Activated CD4-positive, alpha-beta T cell treated with anti-CD3 and anti-CD28 coated beads, Interleukin-2, Interleukin-4, amounts not matched to agents 100 ng/mL and 50 ng/mL, durations not matched to agents 16 hours and 8 hours (primary cell): ENCODE results near the gene BLOC1S5.
A peak's percentile ranks its signal among the peaks of the same experiment; 100 is the strongest.

ENCODE experiments used
- DNase-seq: peaks from one replicate; pipeline ENCODE4 v3.0.0-alpha.2; 2020; ENCODE audit warnings: low spot score

The BLOC1S5 gene, protein sequence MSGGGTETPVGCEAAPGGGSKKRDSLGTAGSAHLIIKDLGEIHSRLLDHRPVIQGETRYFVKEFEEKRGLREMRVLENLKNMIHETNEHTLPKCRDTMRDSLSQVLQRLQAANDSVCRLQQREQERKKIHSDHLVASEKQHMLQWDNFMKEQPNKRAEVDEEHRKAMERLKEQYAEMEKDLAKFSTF

GRCh38 chr6:8063761-8064637, at the start of gene BLOC1S5:
TSS of gene BLOC1S5 (minus strand) at chr6:8064389. CDS start at chr6:8064376, 13 bp downstream.
- peak; percentile 96 for DNase-seq

GRCh38 chr6:8113131-8113654, 49.0 kb upstream of the BLOC1S5 start:
- DNase-seq, result no peak

GRCh38 chr6:8110725-8111124, 46.5 kb upstream of the BLOC1S5 start:
- DNase-seq, result no peak

- DNase-seq, result no peak
These were observed 46.0 kb upstream of the BLOC1S5 start for GRCh38 chr6:8110117-8110721.

GRCh38 chr6:8108759-8109539, 44.8 kb upstream of the BLOC1S5 start:
- DNase-seq, result no peak

DNA sequence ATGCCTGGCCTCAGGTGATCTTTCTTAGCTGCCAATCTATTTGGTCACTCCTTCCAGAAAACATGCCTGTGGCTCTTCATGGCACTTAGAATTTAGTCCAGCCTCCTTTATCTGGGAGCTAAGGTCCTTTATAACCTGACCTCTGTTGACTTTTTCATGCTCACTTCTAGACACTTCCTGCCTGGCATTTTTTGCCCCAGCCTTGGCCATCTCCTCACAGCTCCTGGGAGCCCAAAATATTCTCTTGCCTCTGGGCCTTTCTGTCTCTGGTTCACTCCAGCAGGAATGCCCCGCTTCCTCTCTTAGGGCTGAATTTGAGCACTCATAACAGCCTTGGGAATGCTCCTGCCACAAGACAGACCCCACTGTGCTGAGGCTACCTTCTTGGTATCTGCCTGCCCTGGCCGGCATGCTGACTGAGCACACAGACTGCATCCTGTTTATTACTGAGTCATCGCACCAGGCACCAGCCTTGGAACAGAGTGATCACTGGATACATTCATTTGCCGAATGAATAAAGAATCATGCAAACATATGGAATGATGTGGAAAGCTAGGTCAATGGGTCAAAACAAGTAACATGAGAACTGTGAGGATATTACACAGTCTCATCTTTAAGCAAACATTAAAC, 44.0 kb upstream of the BLOC1S5 start:
- DNase-seq, result no peak

DNA sequence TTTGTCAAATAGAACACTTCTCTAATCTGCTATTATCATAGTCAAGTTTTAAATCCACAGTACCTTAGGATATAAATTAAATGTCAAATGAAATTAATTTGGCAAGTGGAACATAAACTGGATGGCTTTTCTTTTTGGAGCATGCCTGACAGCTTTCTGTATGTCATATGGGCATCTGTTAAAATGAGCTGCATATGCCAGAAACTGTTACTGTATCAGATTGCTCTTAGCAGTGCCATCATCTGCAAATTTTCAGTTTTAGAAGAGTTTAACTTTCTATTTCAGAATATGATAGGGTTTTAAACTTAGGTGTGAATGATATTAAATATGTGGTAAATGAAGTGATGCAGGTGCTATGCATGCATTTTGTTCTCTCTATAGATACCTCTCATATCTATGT, 41.6 kb upstream of the BLOC1S5 start:
- DNase-seq, result no peak

DNA sequence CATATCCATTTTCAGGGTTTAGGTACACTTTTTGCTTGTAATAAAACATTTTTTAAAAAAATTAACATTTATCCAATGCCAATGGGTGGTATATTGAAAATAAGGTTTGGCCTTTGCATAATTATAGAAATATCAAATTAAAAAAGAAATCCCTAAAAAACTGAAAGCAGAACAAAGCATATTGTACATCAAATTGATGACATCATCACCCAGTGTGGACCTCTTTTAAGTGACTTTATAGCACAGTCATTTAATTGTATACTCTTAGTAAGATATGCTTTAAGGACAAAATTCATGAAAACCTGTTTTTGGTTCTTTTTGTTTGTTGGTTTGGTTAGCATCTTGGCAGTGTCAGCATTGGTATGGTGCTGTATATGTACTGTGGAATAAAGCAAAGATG, 39.5 kb upstream of the BLOC1S5 start:
- no peak for DNase-seq

DNA sequence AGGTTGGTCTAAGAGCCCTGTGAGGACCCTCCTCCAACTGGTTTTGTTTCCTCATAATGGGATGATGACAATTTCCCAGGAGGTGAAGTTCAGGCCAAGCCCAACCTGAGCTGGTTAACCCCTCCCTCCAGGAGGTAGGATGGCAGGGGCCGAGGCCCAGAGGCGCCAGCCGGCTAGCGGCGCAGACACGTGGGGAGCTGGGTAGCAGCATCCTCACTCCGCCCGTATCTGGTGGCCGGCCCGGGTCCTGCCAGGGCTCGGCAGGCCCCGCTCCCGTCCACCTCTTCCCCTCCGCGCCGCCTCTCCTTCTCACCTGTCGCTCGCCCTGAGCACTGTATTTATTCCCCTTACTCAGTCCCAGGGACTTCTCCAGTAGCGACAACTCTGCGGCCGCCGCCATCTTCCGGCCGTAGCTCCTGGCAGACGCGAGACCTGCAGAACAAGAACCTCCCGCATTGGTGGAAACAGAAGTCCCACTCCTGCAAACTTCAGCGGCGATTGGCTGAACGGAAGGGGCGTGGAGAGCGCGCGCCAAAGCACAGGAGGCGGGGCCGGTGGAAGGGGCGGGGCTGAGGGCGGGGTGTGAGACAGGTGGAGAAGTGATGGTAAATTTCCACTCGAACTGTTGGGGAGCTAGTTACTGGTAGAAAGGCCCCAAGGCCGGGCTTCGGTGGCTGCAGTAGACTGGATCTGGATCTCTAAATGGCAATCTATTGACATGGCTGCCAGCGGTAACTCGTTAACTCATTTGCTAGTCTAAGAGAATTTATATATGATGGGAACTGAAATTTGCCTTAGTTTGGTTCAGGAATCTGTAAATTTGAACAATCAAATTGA, 38.2 kb upstream of the BLOC1S5 start, which contains the start of gene EEF1E1:
Gene EEF1E1 (minus strand): TSS at position 427 of the 837 bp plus-strand sequence. CDS start 27 bp downstream, at position 400.
- peak; percentile 98 for DNase-seq

- DNase-seq, result no peak
These were observed 36.1 kb upstream of the BLOC1S5 start for GRCh38 chr6:8100159-8100854.

GRCh38 chr6:8090650-8091049, 26.5 kb upstream of the BLOC1S5 start:
- no peak for DNase-seq

DNA sequence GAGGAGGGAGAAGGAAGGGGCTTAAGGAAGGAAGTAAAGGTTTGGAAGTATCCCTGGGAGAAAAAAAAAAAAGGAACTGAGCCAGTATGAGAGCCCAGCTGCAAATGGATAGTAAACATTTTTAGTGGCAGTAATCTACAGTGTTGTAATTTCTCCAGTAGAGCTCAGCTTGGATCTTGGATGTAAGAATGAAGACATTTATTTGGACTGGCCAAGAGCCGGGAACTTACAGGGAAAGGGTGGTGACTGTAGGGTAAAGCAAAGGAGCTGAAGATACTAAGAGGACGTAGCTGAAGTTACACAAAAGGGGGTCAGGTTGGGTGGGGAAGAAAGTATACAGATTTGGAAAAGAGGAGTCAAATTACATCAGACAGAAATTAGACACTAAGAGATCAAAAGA, 24.7 kb upstream of the BLOC1S5 start:
- no peak for DNase-seq

DNA sequence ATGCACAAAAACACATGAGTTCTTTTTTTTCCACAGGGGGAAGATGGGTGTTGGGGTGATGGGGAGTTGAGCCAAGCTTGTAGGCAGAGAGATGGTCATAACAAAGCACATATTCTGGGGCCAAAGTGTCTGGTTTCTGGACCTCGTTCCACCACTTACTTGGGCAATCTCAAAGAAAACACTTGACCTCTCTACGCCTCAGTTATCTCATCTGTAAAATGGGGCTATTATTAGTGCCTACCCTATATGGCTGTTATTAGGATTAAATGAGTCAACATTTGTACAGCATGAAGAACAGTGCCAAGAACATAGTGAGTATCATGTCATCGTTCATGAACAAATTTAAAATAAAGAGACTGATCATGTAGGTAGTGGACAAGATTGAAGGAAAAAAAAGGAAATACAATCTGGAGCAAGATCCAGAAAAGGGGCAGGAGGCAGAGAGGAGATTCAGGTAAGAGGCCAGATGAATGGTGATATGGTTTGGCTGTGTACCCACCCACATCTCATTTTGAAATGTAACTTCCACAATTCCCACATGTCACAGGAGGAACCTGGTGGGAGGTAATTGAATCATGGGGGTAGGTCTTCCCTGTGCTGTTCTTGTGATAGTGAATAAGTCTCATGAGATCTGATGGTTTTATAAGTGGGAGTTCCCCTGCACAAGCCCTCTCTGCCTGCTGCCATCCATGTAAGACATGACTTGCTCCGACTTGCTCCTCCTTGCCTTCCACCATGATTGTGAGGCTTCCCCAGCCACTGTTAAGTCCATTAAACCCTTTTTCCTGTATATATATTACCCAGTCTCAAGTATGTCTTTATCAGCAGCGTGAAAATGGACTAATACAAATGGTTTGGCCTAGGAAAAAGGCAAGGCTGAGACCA, 23.9 kb upstream of the BLOC1S5 start:
- no peak for DNase-seq

GRCh38 chr6:8086755-8087306, 22.6 kb upstream of the BLOC1S5 start:
- peak; percentile 54 for DNase-seq

DNA sequence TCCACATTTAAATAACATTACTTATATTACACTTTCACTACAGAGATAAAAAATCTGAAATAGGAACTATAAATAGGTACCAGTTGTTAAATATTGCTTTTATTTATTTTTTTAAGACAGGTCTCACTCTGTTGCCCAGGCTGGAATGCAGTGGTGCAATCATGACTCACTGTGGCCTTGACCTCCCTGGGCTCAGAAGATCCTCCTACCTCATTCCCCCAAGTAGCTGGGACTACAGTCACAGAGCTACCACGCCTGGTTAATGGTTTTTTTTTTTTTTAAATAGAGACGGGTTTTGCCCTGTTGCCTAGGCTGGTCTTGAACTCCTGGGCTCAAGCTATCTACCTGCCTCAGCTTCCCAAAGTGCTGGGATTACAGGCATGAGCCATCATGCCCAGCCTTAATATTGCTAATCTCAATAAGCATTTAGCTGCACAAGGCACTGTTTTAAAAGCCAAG, 20.9 kb upstream of the BLOC1S5 start:
- no peak for DNase-seq

DNA sequence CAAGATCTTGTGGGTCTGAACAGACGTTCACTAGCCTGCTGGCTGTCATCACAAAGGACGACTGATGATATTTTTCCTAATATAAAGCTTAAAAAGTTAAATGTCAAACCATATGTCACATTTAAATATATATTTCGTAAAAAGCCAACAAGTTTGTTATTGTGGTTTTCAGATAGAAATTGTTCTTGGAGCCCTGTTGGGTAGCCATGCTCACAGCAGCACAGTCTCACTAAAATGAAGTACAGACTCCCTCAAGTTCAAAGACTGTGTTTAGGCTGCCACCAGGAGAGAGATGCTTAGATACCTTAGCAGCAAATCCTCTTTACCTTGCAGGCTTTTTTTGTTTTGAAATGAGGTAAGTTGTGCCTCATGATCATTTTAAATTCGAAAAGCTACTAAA, 20.4 kb upstream of the BLOC1S5 start:
- no peak for DNase-seq

- DNase-seq, result no peak
These were observed 19.0 kb upstream of the BLOC1S5 start for GRCh38 chr6:8082954-8083858.
